Activated T-helper 1 cell treated with anti-CD3 and anti-CD28 coated beads, Interleukin-12 subunit alpha, Interleukin-12 subunit beta, Interleukin-2, Interleukin-4 antibody, amounts not matched to agents 30 ng/mL and 10 ng/mL and 1 ng/mL, durations not matched to agents 14 hours and 24 hours and 36 hours (primary cell): ENCODE results near the gene PCDHGA1. TPM values are rescaled to one million over a fixed set of nuclear protein-coding genes. Genes with fewer than 3 reads are reported as not detected.
"Not testable (repeated sequence)": the region's sequence is repeated elsewhere in the genome, so short reads cannot be mapped to it uniquely, and the experiment has no call there.

Experiments
- DNase-seq: peaks from one replicate; pipeline ENCODE4 v3.0.0; 2021; ENCODE audit warnings: low spot score
- H3K27ac Mint-ChIP-seq: one replicate; pipeline ENCODE4 v1.8.0; 2021; ENCODE audit warnings: mild to moderate bottlenecking, mixed read lengths
- H3K27me3 Mint-ChIP-seq: one replicate; pipeline ENCODE4 v1.8.0; 2022; ENCODE audit warnings: mild to moderate bottlenecking, moderate library complexity, mixed read lengths; ENCODE audit not compliant: insufficient read depth
- H3K36me3 Mint-ChIP-seq: one replicate; pipeline ENCODE4 v1.8.0; 2021; ENCODE audit warnings: low read depth, mixed read lengths
- H3K4me1 Mint-ChIP-seq: one replicate; pipeline ENCODE4 v1.8.0; 2021; ENCODE audit warnings: low read depth, mixed read lengths
- H3K4me3 Mint-ChIP-seq: one replicate; pipeline ENCODE4 v1.8.0; 2021; ENCODE audit warnings: mild to moderate bottlenecking, moderate library complexity, mixed read lengths
- H3K9me3 Mint-ChIP-seq: one replicate; pipeline ENCODE4 v1.8.0; 2021; ENCODE audit warnings: mixed read lengths
- intact Hi-C: fragments of 100-400 bp; cut with micrococcal nuclease; formaldehyde crosslinking; loops from one replicate; pipeline ENCODE4 v1.15.1; 2024
- total RNA-seq: library from RNA; stranded (reverse); gene quantifications from 2 replicates; pipeline ENCODE4 v1.2.3, GENCODE V29; 2022

The PCDHGA1 gene
- total RNA-seq, 1 donor from 2014 or later = 0.10 TPM

- peaks cover 1% of the 10 kb centered on the region for H3K36me3 Mint-ChIP-seq
- intact Hi-C loops = no loop called here
- no peak overlapping the region for H3K4me3 Mint-ChIP-seq
- no peak for DNase-seq
- H3K9me3 Mint-ChIP-seq = peaks cover 43% of the 10 kb centered on the region
- H3K4me1 Mint-ChIP-seq = no peaks in the 10 kb centered on the region
- H3K27ac Mint-ChIP-seq = no peak overlapping the region
- peaks cover 8% of the 10 kb centered on the region for H3K27me3 Mint-ChIP-seq
Measured at GRCh38 chr5:141393267-141393666, 63.0 kb downstream of the PCDHGA1 start.

DNA sequence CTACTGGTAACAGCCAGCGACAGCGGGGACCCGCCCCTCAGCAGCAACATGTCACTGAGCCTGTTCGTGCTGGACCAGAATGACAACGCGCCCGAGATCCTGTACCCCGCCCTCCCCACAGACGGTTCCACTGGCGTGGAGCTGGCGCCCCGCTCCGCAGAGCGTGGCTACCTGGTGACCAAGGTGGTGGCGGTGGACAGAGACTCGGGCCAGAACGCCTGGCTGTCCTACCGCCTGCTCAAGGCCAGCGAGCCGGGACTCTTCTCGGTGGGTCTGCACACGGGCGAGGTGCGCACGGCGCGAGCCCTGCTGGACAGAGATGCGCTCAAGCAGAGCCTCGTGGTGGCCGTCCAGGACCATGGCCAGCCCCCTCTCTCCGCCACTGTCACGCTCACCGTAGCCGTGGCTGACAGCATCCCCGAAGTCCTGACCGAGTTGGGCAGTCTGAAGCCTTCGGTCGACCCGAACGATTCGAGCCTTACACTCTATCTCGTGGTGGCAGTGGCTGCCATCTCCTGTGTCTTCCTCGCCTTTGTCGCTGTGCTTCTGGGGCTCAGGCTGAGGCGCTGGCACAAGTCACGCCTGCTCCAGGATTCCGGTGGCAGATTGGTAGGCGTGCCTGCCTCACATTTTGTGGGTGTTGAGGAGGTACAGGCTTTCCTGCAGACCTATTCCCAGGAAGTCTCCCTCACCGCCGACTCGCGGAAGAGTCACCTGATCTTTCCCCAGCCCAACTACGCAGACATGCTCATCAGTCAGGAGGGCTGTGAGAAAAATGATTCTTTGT is 64.3 kb downstream of the PCDHGA1 start:
- not testable (repeated sequence) for H3K27ac Mint-ChIP-seq, H3K36me3 Mint-ChIP-seq, H3K4me1 Mint-ChIP-seq, DNase-seq, H3K4me3 Mint-ChIP-seq
- Mint-ChIP-seq H3K27me3 (peaks cover 17% of the 10 kb centered on the region), H3K9me3 (peaks cover 42% of the 10 kb centered on the region)
- intact Hi-C loops = loop anchor here (5.0 kb wide), 1 partner anchor 32 kb away; the partner anchor contains the start of gene PCDHGA5

DNA sequence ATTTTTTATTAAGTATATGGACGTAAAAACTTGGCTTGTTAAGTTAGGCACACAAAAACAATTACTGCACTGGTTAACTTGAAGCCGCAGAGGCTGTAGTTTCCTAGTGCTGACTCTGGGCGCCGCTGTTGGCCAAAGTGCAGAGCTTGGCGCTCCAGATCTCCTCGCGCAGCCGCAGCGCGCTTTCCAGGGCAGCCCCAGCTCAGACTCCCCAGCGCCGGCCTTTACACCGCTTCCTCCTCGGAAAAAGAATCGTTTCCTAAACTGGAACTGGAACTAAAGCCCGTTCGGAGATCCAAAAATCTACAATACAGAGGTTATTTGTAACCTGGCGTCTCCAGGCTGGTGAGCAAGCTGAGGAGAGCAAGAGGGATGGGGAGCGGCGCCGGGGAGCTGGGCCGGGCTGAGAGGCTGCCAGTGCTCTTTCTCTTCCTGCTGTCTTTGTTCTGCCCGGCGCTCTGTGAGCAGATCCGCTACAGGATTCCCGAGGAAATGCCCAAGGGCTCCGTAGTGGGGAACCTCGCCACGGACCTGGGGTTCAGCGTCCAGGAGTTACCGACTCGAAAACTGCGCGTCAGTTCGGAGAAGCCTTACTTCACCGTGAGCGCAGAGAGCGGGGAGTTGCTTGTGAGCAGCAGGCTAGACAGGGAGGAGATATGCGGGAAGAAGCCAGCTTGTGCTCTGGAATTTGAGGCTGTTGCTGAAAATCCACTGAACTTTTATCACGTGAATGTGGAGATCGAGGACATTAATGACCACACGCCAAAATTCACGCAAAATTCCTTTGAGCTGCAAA is 67.6 kb downstream of the PCDHGA1 start, which contains the start of gene PCDHGB5:
Gene PCDHGB5, plus strand, starts transcription at position 192 of the 796 bp plus-strand sequence. Its CDS starts 181 bp downstream, at position 373.
- H3K36me3 Mint-ChIP-seq, H3K27ac Mint-ChIP-seq, H3K4me1 Mint-ChIP-seq: not testable (repeated sequence)
- H3K9me3 Mint-ChIP-seq = peaks cover 31% of the 10 kb centered on the region
- peak; percentile 21 for DNase-seq
- intact Hi-C loops = loop anchor here (5.0 kb wide), 1 partner anchor 36 kb away; the partner anchor contains the start of gene PCDHGA5
- peaks cover 27% of the 10 kb centered on the region for H3K27me3 Mint-ChIP-seq
- peak within 1 kb of the TSS; percentile 37 for H3K4me3 Mint-ChIP-seq

- H3K36me3 Mint-ChIP-seq = no peaks in the 10 kb centered on the region
- H3K27ac Mint-ChIP-seq = no peak overlapping the region
- H3K27me3 Mint-ChIP-seq = peaks cover 27% of the 10 kb centered on the region
- peaks cover 32% of the 10 kb centered on the region for H3K9me3 Mint-ChIP-seq
- no peaks in the 10 kb centered on the region for H3K4me1 Mint-ChIP-seq
- no peak overlapping the region for H3K4me3 Mint-ChIP-seq
- intact Hi-C loops = loop anchor here (5.0 kb wide), 1 partner anchor 36 kb away; the partner anchor contains the start of gene PCDHGA5
- DNase-seq = no peak
Measured at GRCh38 chr5:141398608-141399007, 68.3 kb downstream of the PCDHGA1 start.

- no peak for DNase-seq
- Mint-ChIP-seq H3K9me3 (peaks cover 24% of the 10 kb centered on the region), H3K4me3 (no peak overlapping the region), H3K36me3 (no peaks in the 10 kb centered on the region), H3K4me1 (no peaks in the 10 kb centered on the region), H3K27ac (no peak overlapping the region), H3K27me3 (peaks cover 26% of the 10 kb centered on the region)
- intact Hi-C loops = loop anchor here (2.0 to 5.0 kb wide), 2 partner anchors 35 to 37 kb away; partner anchors contain the start of gene PCDHGA5
Measured at GRCh38 chr5:141399555-141400258, 69.4 kb downstream of the PCDHGA1 start.

DNA sequence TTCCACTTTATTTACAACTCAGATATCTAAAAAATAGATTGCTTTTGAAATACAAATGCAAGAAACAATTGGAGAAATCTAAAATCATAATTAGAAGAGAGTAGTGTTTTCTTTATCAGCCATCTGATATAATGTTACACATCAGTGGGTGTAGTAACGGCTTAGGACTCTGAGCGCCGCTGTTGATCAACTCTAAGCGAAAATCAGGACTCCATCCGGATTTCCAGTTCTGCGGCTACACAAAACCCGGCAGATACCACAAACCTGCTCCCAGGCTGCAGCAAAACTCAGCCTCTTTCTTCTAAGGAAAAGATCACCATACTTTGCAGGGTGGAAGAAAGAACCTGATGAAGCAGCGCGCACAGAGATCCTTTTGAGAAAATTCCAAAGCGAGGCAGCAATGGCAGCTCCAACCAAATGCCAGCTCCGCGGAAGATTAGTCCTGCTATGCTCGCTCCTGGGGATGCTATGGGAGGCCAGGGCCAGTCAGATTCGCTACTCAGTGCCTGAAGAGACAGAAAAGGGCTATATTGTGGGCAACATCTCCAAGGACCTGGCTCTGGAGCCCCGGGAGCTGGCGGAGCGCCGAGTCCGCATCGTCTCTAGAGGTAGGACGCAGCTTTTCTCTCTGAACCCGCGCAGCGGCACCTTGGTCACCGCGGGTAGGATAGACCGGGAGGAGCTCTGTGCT is 72.4 kb downstream of the PCDHGA1 start, which contains the start of gene PCDHGA9:
Gene PCDHGA9, plus strand, starts transcription at position 226 of the 691 bp plus-strand sequence. Its CDS starts 175 bp downstream, at position 401.
- no peak within 1 kb of the TSS for H3K27ac Mint-ChIP-seq
- intact Hi-C loops = no loop called here
- no peak for DNase-seq
- H3K9me3 Mint-ChIP-seq = peaks cover 19% of the 10 kb centered on the region
- no peaks in the 10 kb centered on the region for H3K36me3 Mint-ChIP-seq
- H3K27me3 Mint-ChIP-seq = peaks cover 21% of the 10 kb centered on the region
- H3K4me1 Mint-ChIP-seq = no peaks in the 10 kb centered on the region
- no peak within 1 kb of the TSS for H3K4me3 Mint-ChIP-seq

GRCh38 chr5:141403387-141403786 is 73.1 kb downstream of the PCDHGA1 start:
- no peaks in the 10 kb centered on the region for H3K36me3 Mint-ChIP-seq
- no peak for DNase-seq
- H3K9me3 Mint-ChIP-seq = peaks cover 19% of the 10 kb centered on the region
- intact Hi-C loops = no loop called here
- H3K27me3 Mint-ChIP-seq = peaks cover 28% of the 10 kb centered on the region
- H3K27ac Mint-ChIP-seq = no peak overlapping the region
- no peaks in the 10 kb centered on the region for H3K4me1 Mint-ChIP-seq
- no peak overlapping the region for H3K4me3 Mint-ChIP-seq

- peaks cover 26% of the 10 kb centered on the region for H3K27me3 Mint-ChIP-seq
- H3K9me3 Mint-ChIP-seq = peaks cover 16% of the 10 kb centered on the region
- H3K4me1 Mint-ChIP-seq, H3K27ac Mint-ChIP-seq, intact Hi-C loops, H3K36me3 Mint-ChIP-seq: not testable (repeated sequence)
- peak within 1 kb of the TSS; percentile 66 for H3K4me3 Mint-ChIP-seq
- DNase-seq = peak; percentile 23
Measured at GRCh38 chr5:141407790-141408505, 77.6 kb downstream of the PCDHGA1 start, which contains the start of gene PCDHGB6. Gene PCDHGB6 (plus strand): TSS chr5:141408021. CDS start chr5:141408203, 182 bp downstream.

DNA sequence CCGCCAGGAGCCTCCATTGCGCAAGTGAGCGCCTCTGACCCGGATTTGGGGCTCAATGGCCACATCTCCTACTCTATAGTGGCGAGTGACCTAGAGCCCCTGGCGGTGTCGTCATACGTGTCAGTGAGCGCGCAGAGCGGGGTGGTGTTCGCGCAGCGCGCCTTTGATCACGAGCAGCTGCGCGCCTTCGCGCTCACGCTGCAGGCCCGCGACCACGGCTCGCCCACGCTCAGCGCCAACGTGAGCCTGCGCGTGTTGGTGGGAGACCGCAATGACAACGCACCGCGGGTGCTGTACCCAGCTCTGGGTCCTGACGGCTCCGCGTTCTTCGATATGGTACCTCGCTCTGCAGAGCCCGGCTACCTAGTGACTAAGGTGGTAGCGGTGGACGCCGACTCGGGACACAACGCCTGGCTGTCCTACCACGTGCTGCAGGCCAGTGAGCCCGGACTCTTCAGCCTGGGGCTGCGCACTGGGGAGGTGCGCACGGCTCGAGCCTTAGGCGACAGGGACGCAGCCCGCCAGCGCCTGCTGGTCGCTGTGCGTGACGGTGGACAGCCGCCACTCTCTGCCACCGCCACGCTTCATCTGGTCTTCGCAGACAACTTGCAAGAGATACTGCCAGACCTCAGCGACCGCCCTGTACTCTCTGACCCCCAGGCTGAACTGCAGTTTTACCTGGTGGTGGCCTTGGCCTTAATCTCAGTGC is 79.4 kb downstream of the PCDHGA1 start:
- intact Hi-C loops = loop anchor here (5.0 to 10.0 kb wide), 2 partner anchors 37 to 565 kb away; partner anchors contain the start of genes PCDHA8, PCDHA9, PCDHGA6 and PCDHGB3
- peaks cover 7% of the 10 kb centered on the region for H3K4me1 Mint-ChIP-seq
- peaks cover 38% of the 10 kb centered on the region for H3K27me3 Mint-ChIP-seq
- H3K36me3 Mint-ChIP-seq = no peaks in the 10 kb centered on the region
- peaks cover 19% of the 10 kb centered on the region for H3K9me3 Mint-ChIP-seq
- no peak overlapping the region for H3K27ac Mint-ChIP-seq
- H3K4me3 Mint-ChIP-seq = no peak overlapping the region
- DNase-seq = no peak

DNA sequence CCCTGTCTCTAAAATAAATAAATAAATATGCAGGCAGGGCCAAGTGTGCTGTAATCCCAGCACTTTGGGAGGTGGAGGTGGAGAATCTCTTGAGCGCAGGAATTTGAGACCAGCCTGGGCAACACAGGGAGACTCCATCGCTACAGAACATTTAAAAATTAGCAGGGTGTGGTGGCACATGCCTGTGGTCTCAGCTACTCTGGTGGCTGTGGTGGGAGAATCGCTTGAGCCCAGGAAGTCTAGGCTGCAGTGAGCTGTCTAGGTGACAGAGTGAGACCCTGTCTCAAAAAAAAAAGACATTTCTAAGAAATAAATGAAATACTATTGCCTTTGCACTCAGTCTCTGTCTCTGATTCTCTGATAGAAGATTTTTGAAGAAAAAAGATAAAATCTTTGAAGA is 81.3 kb downstream of the PCDHGA1 start:
- Mint-ChIP-seq H3K4me3 (no peak overlapping the region), H3K27me3 (peaks cover 45% of the 10 kb centered on the region), H3K9me3 (peaks cover 19% of the 10 kb centered on the region), H3K36me3 (no peaks in the 10 kb centered on the region), H3K27ac (no peak overlapping the region), H3K4me1 (peaks cover 7% of the 10 kb centered on the region)
- intact Hi-C loops = loop anchor here (5.0 to 10.0 kb wide), 2 partner anchors 39 to 567 kb away; partner anchors contain the start of genes PCDHA8, PCDHA9, PCDHGA6 and PCDHGB3
- no peak for DNase-seq
